ENCODE data around the gene CDH13.

Gene CDH13

GRCh38 chr16:83793179-83793578 is 1166.4 kb downstream of the CDH13 start:
- Mint-ChIP-seq H3K4me3 (no peak overlapping the region), H3K36me3 (ENCODE audit: low read depth) (no peaks in the 10 kb centered on the region), H3K27ac (no peak overlapping the region), H3K9me3 (no peaks in the 10 kb centered on the region), H3K27me3 (ENCODE audit: low read depth) (no peaks in the 10 kb centered on the region), H3K4me1 (ENCODE audit: low read depth) (peaks cover 4% of the 10 kb centered on the region)

DNA sequence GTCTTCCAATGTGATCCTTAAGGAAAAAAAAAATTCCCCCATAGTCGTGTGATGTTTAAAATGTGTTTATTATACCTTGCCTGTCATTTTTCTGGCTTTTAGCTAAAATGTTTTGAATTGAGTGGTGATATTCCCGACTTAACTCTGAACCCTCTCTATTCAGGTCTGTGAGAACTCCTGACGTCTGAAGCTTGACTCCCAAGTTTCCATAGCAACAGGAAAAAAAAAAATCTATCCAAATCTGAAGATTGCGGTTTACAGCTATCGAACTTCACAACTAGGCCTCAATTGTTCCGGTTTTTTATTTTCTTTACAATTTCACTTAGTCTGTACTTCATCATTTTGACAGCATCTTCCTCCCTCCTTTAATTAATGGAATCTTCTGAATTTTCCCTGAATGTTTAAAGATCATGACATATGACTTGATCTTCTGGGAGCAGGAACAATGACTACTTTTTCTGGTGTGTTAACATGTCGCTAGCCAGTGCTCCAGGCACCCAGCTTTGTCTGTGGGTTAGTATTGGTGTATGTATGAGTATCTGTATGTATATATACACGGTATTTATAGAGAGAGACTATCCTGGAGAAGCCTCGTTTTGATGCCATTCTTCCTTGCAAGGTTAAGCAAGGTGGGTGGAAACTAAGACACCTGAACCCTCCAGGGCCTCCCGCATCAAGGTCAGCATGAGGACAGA is 1168.2 kb downstream of the CDH13 start:
- H3K4me3 Mint-ChIP-seq = no peak overlapping the region
- H3K27ac Mint-ChIP-seq = no peak overlapping the region
- H3K27me3 Mint-ChIP-seq (ENCODE audit: low read depth) = peaks cover 5% of the 10 kb centered on the region
- H3K36me3 Mint-ChIP-seq (ENCODE audit: low read depth) = no peaks in the 10 kb centered on the region
- no peaks in the 10 kb centered on the region for H3K9me3 Mint-ChIP-seq
- H3K4me1 Mint-ChIP-seq (ENCODE audit: low read depth) = peaks cover 4% of the 10 kb centered on the region

GRCh38 chr16:83797013-83797412 is 1170.2 kb downstream of the CDH13 start:
- Mint-ChIP-seq H3K36me3 (ENCODE audit: low read depth) (no peaks in the 10 kb centered on the region), H3K4me3 (no peak overlapping the region), H3K9me3 (no peaks in the 10 kb centered on the region), H3K27me3 (ENCODE audit: low read depth) (peaks cover 9% of the 10 kb centered on the region), H3K27ac (no peak overlapping the region), H3K4me1 (ENCODE audit: low read depth) (peaks cover 4% of the 10 kb centered on the region)

DNA sequence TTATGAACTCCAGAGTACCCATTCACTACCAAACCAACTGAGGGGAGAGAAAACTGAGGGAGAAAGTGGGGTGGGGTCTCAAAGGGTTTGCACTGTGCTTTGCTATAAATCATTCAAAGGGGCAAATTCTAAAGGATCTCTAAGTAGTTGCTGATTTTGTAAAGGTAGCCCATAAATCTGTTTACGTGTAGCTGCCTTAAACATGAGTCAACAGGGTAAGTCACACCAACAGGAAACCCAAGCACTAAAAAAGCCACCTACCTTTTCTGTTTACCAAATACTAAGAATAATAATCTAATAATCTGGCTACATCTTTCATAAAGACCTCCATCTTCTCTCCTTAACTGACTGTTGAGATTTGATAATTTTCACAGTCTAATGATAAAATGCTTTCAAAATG is 1172.6 kb downstream of the CDH13 start:
- Mint-ChIP-seq H3K9me3 (no peaks in the 10 kb centered on the region), H3K27ac (no peak overlapping the region), H3K36me3 (ENCODE audit: low read depth) (no peaks in the 10 kb centered on the region), H3K4me1 (ENCODE audit: low read depth) (no peaks in the 10 kb centered on the region), H3K27me3 (ENCODE audit: low read depth) (peaks cover 9% of the 10 kb centered on the region), H3K4me3 (no peak overlapping the region)

GRCh38 chr16:83802135-83802534 is 1175.4 kb downstream of the CDH13 start:
- no peak overlapping the region for H3K27ac Mint-ChIP-seq
- H3K4me3 Mint-ChIP-seq = no peak overlapping the region
- peaks cover 3% of the 10 kb centered on the region for H3K4me1 Mint-ChIP-seq (ENCODE audit: low read depth)
- H3K27me3 Mint-ChIP-seq (ENCODE audit: low read depth) = peaks cover 9% of the 10 kb centered on the region
- no peaks in the 10 kb centered on the region for H3K36me3 Mint-ChIP-seq (ENCODE audit: low read depth)
- no peaks in the 10 kb centered on the region for H3K9me3 Mint-ChIP-seq

- Mint-ChIP-seq H3K4me1 (ENCODE audit: low read depth) (peaks cover 5% of the 10 kb centered on the region), H3K27ac (no peak overlapping the region), H3K9me3 (no peaks in the 10 kb centered on the region), H3K4me3 (no peak overlapping the region), H3K36me3 (ENCODE audit: low read depth) (no peaks in the 10 kb centered on the region), H3K27me3 (ENCODE audit: low read depth) (peaks cover 9% of the 10 kb centered on the region)
These were observed 1175.9 kb downstream of the CDH13 start for GRCh38 chr16:83802554-83803205.

DNA sequence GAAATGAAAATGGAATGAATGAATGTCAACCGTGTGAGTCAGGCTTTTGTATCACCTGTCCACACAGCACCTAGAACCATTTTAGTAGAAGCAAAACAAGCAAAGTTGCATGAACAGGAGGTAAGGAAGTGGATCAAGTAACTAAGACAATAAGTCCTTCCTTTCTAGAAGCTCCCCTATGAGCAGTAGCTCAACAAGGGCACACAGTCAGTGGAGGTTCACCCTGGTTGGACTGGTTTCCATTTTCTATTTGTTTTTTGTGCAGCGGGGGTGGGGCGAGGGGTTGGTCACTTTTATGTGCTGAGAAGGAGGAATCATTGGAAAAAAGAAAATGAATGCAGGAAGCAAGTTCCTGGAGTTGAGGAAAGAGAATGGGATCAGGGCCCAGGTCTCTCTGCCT is 1177.0 kb downstream of the CDH13 start:
- peaks cover 9% of the 10 kb centered on the region for H3K4me1 Mint-ChIP-seq (ENCODE audit: low read depth)
- peaks cover 6% of the 10 kb centered on the region for H3K36me3 Mint-ChIP-seq (ENCODE audit: low read depth)
- H3K4me3 Mint-ChIP-seq = no peak overlapping the region
- no peak overlapping the region for H3K27ac Mint-ChIP-seq
- peaks cover 4% of the 10 kb centered on the region for H3K27me3 Mint-ChIP-seq (ENCODE audit: low read depth)
- no peaks in the 10 kb centered on the region for H3K9me3 Mint-ChIP-seq

DNA sequence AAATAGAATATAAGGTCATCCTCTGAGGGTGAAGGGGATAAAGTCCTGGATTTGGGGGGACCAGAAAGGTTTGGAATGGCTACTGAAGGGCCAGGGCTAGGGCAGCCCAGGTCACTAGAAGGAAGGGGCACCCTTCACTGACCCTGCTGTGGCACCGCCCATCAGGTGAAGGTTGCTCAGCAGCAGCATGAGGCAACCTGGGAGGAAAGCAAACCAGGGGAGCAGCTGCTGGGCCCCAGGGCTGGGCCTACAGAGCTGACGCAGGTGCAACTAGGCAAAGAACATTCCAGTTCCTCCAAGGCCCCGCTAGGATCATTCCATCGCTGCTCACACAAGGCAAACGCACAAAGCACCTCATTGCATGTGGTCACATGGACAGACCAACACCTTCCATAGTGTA is 1177.6 kb downstream of the CDH13 start:
- Mint-ChIP-seq H3K36me3 (ENCODE audit: low read depth) (peaks cover 10% of the 10 kb centered on the region), H3K9me3 (no peaks in the 10 kb centered on the region), H3K27me3 (ENCODE audit: low read depth) (peaks cover 4% of the 10 kb centered on the region), H3K27ac (no peak overlapping the region), H3K4me3 (no peak overlapping the region), H3K4me1 (ENCODE audit: low read depth) (peaks cover 14% of the 10 kb centered on the region)

GRCh38 chr16:83806036-83806435 is 1179.3 kb downstream of the CDH13 start:
- Mint-ChIP-seq H3K4me1 (ENCODE audit: low read depth) (peaks cover 14% of the 10 kb centered on the region), H3K9me3 (no peaks in the 10 kb centered on the region), H3K27me3 (ENCODE audit: low read depth) (no peaks in the 10 kb centered on the region), H3K4me3 (no peak overlapping the region), H3K27ac (no peak overlapping the region), H3K36me3 (ENCODE audit: low read depth) (peaks cover 12% of the 10 kb centered on the region)

- Mint-ChIP-seq H3K4me1 (ENCODE audit: low read depth) (peaks cover 14% of the 10 kb centered on the region), H3K4me3 (no peak overlapping the region)
These were observed 1180.0 kb downstream of the CDH13 start for GRCh38 chr16:83806731-83807130.

DNA sequence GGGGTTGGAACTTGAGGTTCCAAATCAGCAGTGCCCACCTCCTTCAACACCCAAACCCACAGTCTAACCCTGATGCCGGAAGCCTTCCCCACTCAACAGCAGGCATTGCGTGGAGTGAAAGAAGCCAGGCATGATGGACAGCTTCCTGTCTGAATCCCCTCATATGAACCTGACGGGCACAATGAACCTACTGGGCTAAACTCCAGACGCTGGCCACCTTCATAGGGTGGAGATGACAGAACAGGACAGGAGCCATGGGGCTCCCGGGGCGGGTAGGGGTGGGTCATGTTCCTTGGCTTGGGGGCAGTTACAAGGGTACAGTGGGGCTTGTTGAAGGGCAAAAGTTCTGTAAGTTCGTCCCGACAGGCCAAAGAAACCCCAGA is 1180.5 kb downstream of the CDH13 start:
- H3K36me3 Mint-ChIP-seq (ENCODE audit: low read depth) = peaks cover 17% of the 10 kb centered on the region
- H3K4me1 Mint-ChIP-seq (ENCODE audit: low read depth) = peaks cover 14% of the 10 kb centered on the region
- no peaks in the 10 kb centered on the region for H3K9me3 Mint-ChIP-seq
- no peaks in the 10 kb centered on the region for H3K27me3 Mint-ChIP-seq (ENCODE audit: low read depth)
- H3K27ac Mint-ChIP-seq = no peak overlapping the region
- H3K4me3 Mint-ChIP-seq = peak overlapping the region; percentile 94

More at GRCh38 chr16:83806731-83807130, 1180.0 kb downstream of the CDH13 start:
- Mint-ChIP-seq H3K27me3 (ENCODE audit: low read depth) (no peaks in the 10 kb centered on the region), H3K9me3 (no peaks in the 10 kb centered on the region), H3K36me3 (ENCODE audit: low read depth) (peaks cover 17% of the 10 kb centered on the region), H3K27ac (no peak overlapping the region)

- Mint-ChIP-seq H3K36me3 (ENCODE audit: low read depth) (peaks cover 18% of the 10 kb centered on the region), H3K27ac (peak within 1 kb of the TSS; percentile 91), H3K4me3 (peak within 1 kb of the TSS; percentile 98), H3K9me3 (no peaks in the 10 kb centered on the region), H3K27me3 (ENCODE audit: low read depth) (no peaks in the 10 kb centered on the region), H3K4me1 (ENCODE audit: low read depth) (peaks cover 14% of the 10 kb centered on the region)
These were observed 1181.2 kb downstream of the CDH13 start, which contains the start of gene HSBP1 for GRCh38 chr16:83807710-83808572. HSBP1 (plus strand) TSS chr16:83807978; CDS start chr16:83808077, 99 bp downstream.

DNA sequence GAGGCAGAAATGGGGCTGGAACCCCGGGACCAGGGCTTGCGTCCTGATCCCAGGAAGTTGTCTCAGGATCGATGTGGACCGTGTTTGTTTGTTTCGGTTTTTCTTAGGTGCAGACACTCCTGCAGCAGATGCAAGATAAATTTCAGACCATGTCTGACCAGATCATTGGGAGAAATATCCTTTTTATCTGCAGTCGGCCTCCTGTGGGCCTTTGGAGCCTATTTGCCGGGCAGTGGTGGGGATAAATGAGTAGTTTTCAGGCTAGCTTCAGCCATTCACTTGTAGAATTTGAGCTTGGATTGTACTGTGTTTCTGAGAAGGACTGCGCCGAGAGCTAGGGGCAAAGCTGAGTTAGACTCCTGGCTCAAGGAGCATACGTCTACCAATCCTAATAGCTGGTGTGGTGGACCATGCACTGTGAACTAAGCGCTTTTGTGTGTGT is 1181.8 kb downstream of the CDH13 start:
- Mint-ChIP-seq H3K4me1 (ENCODE audit: low read depth) (peaks cover 14% of the 10 kb centered on the region), H3K36me3 (ENCODE audit: low read depth) (peaks cover 18% of the 10 kb centered on the region), H3K4me3 (peak overlapping the region; percentile 98), H3K27ac (peak overlapping the region; percentile 91), H3K9me3 (no peaks in the 10 kb centered on the region), H3K27me3 (ENCODE audit: low read depth) (no peaks in the 10 kb centered on the region)

GRCh38 chr16:83809092-83809491 is 1182.3 kb downstream of the CDH13 start:
- peaks cover 14% of the 10 kb centered on the region for H3K4me1 Mint-ChIP-seq (ENCODE audit: low read depth)
- no peaks in the 10 kb centered on the region for H3K27me3 Mint-ChIP-seq (ENCODE audit: low read depth)
- H3K27ac Mint-ChIP-seq = peak overlapping the region; percentile 26
- no peaks in the 10 kb centered on the region for H3K9me3 Mint-ChIP-seq
- H3K4me3 Mint-ChIP-seq = peak overlapping the region; percentile 98
- H3K36me3 Mint-ChIP-seq (ENCODE audit: low read depth) = peaks cover 18% of the 10 kb centered on the region
